Mesenteric fat pad (tissue), 1 donor: ENCODE data around the gene SHC4. TPM values are rescaled to one million over a fixed set of nuclear protein-coding genes. Genes with fewer than 3 reads are reported as not detected.
A peak's percentile ranks its signal among the peaks of the same experiment; 100 is the strongest.
"Not testable (repeated sequence)": the region's sequence is repeated elsewhere in the genome, so short reads cannot be mapped to it uniquely, and the experiment has no call there.

Experiments used
- DNase-seq: peaks from one replicate; pipeline ENCODE4 v3.0.0-alpha.2; 2020; ENCODE audit warnings: low spot score
- total RNA-seq: library from RNA; stranded (reverse); fragmentation: NEBNext Ultra II Directional; extraction: Animal tissue kit (Norgen Biotek cat#: 25700); gene quantifications from one replicate; pipeline ENCODE4 v1.2.1, GENCODE V29; 2021
- donor health status: DM: yes; HTN: yes; CAD: no.

SHC4 gene
- total RNA-seq, 1 donor from 2014 or later: not detected

- no peak for DNase-seq
Observed at GRCh38 chr15:48887144-48887543, 76.6 kb downstream of the SHC4 start.

- DNase-seq: no peak
Observed at GRCh38 chr15:48883699-48884098, 80.0 kb downstream of the SHC4 start.

- no peak for DNase-seq
Observed at GRCh38 chr15:48880070-48880634, 83.6 kb downstream of the SHC4 start.

GRCh38 chr15:48877630-48878595 lies 85.8 kb downstream of the SHC4 start, which contains the start of gene EID1:
EID1 (plus strand) TSS chr15:48878134; CDS start chr15:48878177, 43 bp downstream.
- DNase-seq: peak; percentile 97

- DNase-seq: no peak
Observed at GRCh38 chr15:48876057-48876456, 87.7 kb downstream of the SHC4 start.

- DNase-seq: no peak
Observed at GRCh38 chr15:48875241-48875960, 88.3 kb downstream of the SHC4 start.

GRCh38 chr15:48872632-48873031 lies 91.1 kb downstream of the SHC4 start:
- no peak for DNase-seq

- DNase-seq: no peak
Observed at GRCh38 chr15:48871542-48871941, 92.2 kb downstream of the SHC4 start.

GRCh38 chr15:48869966-48870365 lies 93.8 kb downstream of the SHC4 start:
- no peak for DNase-seq

GRCh38 chr15:48868536-48868935 lies 95.2 kb downstream of the SHC4 start:
- DNase-seq: no peak

- no peak for DNase-seq
Observed at GRCh38 chr15:48868023-48868422, 95.7 kb downstream of the SHC4 start.

- DNase-seq: no peak
Observed at GRCh38 chr15:48866141-48866563, 97.6 kb downstream of the SHC4 start.

- DNase-seq: no peak
Observed at GRCh38 chr15:48865370-48866079, 98.2 kb downstream of the SHC4 start.

- no peak for DNase-seq
Observed at GRCh38 chr15:48862705-48863104, 101.0 kb downstream of the SHC4 start.

- no peak for DNase-seq
Observed at GRCh38 chr15:48861813-48862431, 101.8 kb downstream of the SHC4 start.

- no peak for DNase-seq
Observed at GRCh38 chr15:48859426-48859825, 104.3 kb downstream of the SHC4 start.

GRCh38 chr15:48858401-48858800 lies 105.3 kb downstream of the SHC4 start:
- DNase-seq: no peak

- DNase-seq: no peak
Observed at GRCh38 chr15:48856942-48857341, 106.8 kb downstream of the SHC4 start.

- DNase-seq: no peak
Observed at GRCh38 chr15:48855501-48856440, 107.9 kb downstream of the SHC4 start.

GRCh38 chr15:48854434-48854833 lies 109.3 kb downstream of the SHC4 start:
- DNase-seq: not testable (repeated sequence)
